NCI-H146 treated with DMSO at 0.1 percent for 48 hours (cell line): ENCODE results near the gene GALNT11.

Experiments used
- DNase-seq: peaks from one replicate; lab custom pipeline; 2025; ENCODE audit not compliant: unreplicated experiment; lab: John Stamatoyannopoulos, UW

GALNT11 gene

DNA sequence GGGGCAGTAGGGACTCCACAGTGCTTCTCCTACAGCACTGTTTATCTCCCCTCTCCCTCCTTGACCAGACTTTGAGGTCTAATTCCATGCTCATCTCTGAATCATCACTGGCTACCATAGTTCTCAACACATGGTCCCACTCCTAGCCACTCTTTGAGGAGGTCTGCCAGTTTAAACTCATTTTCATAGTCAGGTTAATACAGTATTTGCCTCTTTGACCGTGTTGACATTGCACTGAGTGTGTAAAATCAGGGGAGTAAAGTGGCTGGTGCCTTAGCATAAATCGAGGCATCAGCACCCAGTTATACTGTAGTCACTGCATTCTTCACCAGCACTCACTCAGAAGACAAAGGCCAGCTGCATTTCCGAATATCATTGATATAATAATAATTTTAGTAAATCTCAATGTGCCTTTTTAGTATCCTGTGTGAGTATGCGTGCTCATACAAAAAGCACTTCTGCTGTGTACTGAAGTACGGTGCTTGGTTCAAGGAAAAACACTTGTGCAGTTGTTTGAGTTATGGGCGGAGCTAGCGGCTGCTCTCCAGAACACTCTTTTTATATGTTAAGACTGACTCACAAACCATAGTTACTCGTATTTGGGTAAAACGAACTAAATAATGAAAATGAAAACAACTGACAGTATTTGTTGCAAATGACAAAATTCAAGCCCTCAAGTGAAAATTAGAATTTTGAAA, 89.7 kb downstream of the GALNT11 start:
- no peak for DNase-seq

DNA sequence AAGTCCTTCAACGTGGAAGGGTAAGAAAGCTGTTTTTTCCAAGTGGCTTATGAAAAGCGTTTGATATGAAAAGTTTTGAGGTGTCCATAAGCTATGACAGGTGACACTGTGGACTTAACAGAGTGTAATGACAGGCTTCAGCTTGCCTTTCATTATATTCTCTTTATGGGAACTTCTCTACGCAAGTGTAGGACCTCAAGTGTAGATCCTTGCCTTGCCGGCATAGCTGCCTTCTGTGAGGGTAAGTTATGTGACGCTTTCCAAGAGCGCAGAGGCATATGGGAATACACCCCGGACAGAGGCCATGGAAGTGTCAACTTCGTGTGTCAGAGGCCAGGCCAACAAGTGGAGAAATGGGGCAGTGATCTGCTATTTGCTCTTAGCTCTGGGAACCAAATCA, 91.9 kb downstream of the GALNT11 start:
- DNase-seq = no peak

DNA sequence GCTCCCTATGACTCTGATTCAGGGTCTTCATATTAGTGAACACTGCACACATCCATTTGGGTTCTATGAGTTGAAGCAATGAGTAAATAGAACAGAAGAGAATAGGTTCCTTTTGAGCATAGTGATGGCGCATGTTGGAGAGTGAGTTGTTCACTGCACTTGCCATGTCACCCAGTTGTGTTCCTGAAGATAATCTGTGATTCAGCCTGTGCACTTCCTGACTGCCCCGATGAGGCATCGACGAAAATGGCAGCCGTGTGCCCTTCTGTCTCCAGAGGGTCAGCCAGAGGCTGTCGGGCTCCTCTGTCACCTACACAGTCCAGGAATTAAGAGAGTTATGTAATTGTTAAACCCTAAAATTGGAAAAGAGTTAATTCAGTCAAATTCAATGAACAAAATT, 94.7 kb downstream of the GALNT11 start:
- no peak for DNase-seq

DNA sequence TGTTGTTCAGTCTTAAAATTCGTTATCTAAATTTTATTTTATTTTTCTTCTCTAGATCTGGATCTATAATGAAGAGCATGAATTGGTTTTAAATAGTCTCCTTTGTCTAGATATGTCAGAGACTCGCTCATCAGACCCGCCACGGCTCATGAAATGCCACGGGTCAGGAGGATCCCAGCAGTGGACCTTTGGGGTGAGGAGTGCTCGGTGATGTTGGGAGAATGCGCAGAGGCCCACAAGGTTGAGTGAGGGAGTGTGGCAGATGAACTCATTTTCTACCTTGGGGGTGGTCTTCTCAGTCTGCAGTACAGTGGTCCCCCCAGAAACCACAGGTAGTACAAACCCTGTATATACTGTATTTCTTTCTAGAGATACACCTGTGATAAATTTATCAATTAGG, 95.3 kb downstream of the GALNT11 start:
- DNase-seq = no peak

DNA sequence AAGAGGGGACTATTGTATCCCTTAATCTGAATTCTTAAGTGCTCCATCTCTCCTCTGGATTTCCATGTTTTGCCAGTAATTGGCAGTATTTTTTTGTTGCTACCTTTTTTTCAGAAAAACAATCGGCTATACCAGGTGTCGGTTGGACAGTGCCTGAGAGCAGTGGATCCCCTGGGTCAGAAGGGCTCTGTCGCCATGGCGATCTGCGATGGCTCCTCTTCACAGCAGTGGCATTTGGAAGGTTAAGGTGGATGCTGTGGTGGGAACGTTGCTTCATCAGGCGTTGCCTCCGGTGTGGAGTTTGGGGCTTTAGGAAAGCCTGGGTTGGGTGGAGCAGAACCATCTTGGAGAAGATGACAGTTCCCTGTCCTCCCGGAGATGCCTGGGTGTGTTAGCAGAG, 96.0 kb downstream of the GALNT11 start:
- DNase-seq = no peak

DNA sequence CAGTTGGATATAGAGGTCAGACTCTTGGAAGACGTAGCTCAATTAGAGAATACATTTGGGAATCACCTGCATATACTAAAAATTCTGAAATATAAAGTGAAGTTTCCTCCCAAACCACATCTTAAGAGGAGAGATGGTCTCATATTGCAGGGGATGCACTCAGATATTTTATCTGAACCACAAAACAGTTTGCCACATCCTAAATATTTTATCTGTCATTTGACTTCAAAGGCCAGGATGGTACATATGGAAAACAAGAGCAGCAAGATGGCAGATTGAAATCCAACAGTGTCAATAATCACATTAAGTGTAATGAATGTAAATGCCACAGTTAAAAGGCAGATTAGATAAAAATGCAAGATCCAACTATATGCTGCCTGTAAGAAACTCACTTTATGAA, 97.1 kb downstream of the GALNT11 start:
- DNase-seq = no peak

DNA sequence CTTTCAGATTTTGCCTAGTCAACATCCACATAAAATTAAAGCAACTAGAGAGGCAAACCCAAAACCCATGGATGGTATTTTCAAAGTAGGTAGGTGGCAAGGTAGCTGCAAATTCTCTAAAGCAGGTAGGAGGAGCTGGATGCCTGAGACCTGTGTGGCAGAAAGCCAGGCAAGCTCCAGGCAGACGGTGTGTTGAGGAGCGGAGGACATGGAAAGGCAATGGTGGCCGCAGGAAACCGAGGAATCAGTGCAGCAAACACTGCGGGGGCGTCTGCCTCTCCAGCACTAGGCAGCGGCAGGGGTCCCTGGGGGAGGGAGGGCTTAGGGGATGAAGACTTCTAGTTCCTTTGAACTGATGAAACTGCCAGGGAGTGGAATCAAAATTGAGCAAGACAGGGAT, 101.3 kb downstream of the GALNT11 start:
- DNase-seq = no peak

DNA sequence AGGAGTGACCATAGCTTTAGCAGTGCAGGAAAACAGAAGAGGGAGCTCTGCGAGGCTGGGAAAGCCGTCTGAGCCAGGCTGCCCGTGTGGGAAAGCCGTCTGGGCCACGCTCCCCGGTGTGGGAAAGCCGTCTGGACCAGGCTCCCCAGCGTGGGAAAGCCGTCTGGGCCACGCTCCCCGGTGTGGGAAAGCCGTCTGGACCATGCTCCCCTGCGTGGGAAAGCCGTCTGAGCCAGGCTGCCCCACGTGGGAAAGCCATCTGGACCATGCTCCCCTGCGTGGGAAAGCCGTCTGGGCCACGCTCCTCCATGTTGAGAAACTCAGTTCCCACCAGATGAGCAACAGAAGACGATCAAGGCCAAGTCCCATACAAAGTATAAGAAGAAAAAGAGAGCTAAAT, 101.8 kb downstream of the GALNT11 start:
- DNase-seq = no peak

DNA sequence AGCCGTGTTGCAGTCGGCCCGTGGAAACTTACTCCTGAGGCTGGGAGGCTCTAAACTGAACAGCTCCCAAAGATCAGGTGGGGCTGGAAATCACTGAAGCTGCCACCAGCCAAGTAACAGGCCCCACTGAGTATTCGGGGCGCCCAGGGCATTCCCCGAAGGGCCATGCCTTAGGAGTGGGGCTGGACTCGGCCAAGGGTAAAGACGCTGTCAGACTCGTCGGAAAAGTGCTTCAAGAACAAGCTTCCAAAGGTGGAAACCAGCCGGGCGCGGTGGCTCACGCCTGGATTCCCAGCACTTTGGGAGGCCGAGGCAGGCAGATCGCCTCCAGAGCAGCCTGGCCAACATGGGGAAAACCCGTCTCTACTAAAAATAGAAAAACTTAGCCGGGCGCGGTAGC, 102.8 kb downstream of the GALNT11 start:
- no peak for DNase-seq

DNA sequence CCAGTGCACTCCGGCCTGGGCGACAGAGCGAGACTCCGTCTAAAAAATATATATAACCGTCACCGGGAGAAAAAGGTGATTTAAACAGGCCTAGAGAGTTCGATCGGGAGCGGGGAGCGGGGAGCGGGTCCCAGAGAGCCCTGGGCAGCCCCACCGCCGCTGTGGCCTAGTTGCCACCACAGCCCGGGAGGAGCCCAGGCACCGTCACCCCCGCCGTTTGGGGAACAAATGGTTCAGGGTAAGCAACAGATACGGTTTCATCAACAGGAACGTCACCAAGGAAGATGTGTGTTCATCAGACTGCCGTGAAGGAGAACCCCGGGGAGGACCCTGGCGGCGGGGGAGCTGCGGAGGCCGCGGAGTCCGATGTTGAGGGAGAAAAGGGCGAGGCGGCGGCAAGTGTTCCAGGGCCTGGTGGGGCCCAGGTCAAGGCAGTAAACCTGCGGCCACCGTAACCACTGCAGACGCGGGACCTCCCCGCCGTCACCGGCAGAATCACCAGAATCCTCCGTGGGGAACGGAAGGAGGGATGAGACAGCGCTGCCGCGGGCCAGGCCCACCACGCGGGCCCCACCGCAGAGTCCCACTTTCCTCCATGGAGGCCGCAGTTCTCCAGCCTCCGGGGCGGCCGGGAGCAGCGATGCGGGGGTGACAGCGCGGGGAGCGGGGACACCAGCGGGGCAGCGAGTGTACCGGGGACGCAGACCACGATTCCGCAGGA, 103.4 kb downstream of the GALNT11 start:
- DNase-seq = no peak

DNA sequence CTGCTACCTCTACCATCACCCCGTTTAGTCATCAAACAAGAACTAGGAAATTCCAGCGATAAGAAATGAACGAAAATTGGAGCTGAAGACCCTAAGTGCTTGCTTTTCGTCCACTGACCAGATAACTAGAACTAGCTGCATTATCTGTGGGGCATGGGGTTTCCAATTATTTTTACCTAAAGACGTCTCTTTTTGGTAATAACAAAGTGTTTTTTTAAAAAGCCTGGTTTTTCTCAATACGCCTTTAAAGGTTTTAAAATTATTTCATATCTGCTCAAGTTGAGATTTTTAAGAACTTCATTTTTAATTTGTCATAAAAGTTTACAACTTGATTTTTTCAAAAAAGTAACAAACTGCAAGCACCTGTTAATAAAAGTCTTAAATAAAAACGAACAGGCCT, 104.2 kb downstream of the GALNT11 start:
- DNase-seq = no peak

DNA sequence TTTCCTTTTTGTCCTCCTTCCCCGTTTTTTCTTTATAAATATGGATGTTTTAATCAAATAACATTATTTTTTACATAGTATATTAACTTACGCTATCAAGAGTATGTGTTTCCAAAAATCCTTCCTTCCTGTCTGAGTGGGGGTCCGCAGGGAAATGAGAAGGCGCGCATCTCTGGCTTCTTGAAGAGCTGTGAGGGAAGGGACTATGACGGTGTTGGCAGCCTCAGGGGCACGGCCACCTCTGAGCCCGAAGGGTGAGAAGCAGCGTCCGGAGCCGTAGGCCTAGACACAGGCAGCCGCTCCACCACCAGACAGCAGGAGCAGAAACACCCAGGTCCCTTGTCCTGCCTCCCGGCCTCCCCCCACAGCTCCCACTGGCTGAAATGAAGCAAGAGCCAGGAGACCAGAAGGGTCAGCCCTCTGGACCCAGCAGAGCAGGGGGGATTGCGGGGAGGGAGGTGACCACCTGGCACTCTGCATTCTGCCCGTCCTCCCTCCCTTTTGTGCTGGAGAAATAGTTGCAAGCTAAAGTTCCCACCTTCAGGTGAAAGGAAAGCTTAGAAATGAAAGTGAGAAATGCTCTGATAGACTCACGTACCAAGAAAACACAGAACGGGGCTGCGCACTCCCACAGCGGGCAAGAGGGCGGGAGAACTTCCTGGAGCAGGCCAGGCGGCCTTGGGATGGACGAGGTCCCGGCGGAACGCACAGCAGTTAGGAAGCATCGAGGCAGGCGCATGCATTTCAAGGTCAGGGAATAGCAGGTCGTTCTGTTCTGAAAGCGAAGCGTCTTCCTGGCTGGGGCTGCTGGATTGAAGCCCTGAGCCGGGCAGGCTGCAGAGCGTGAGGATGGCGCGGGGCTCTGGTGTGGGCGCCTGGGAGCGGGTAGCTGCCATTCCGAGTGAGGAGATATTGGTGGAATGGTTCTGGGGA, 105.5 kb downstream of the GALNT11 start:
- DNase-seq = no peak

DNA sequence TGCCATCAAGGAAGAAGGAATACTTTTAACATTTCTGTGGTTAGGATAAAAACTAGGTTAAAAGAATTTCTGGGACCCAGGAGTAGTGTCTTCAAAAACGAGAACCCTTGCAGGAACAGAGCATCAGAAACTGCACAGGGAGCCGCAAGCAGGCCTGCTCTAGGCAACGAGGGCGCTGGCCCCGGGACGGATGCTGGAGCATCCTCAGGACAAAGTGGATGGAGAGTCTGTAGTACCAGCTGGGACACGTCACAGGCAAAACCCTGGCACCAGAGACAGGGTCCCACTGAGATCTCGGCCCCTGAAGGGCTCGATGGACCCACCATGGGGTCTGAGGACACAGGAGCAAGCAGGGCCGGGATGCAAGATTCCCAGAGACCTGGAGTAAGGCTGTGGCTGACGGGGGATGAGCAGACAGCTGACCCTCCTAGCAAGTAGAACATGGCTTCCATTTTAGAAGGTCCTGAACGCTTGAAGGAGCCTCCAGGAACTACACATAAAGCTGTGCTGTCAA, 106.6 kb downstream of the GALNT11 start:
- DNase-seq = no peak

DNA sequence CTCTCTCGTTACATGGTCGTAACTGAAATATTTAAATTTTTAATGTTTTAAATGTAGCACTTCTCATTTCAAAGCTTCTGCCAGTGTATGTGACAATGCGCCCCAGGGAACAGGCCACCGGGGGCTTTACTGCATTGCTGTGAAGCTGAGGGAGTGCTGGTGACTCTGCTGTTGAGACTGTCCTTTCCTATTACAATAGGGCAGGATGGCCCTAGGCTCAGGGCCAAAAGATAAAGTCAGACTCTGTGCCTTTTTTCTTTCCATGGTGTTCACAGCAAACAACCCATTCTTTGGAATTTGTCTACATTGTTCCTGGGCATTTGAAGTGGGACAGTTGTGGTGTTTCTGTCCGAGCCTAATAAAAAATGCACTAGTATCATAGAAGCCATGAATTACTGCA, 107.3 kb downstream of the GALNT11 start:
- DNase-seq = no peak

DNA sequence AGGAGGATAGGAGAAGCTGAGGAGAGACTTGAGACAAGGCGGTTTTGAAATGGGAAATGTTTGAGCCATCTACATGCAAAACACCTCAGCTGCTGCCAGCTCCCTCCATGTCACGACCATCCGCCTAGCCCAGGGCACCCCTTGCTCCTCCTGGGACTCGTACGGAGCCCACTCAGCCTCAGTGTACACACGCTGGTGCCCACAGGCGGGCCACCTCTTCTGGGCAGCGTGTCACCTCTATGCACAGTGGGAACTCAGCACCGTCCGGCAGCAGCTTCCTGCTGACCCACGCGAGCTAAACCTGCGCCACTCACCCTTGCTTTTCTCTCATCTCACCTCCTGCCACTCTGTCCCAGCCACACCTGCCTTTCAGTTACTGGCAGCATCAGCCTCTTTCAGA, 108.3 kb downstream of the GALNT11 start:
- DNase-seq = no peak

DNA sequence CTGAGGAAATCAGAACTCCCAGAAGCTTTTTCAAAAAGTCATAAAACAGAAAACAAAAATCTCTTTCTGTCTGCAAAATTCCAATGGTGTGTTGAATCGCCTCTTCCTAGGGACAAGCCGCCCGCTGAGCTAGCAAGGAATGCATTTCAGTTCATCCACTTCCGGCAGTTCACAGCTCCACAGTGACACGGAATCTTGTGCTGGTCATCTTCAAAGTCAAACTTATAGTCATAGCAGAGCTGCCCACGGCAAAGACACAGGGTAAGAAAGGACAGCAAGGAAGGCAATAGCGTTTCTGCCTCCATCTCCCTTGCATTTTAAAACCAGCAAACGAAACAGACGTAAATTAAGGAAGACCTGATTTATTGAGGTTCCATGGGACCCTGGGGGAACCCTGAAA, 111.2 kb downstream of the GALNT11 start:
- no peak for DNase-seq

DNA sequence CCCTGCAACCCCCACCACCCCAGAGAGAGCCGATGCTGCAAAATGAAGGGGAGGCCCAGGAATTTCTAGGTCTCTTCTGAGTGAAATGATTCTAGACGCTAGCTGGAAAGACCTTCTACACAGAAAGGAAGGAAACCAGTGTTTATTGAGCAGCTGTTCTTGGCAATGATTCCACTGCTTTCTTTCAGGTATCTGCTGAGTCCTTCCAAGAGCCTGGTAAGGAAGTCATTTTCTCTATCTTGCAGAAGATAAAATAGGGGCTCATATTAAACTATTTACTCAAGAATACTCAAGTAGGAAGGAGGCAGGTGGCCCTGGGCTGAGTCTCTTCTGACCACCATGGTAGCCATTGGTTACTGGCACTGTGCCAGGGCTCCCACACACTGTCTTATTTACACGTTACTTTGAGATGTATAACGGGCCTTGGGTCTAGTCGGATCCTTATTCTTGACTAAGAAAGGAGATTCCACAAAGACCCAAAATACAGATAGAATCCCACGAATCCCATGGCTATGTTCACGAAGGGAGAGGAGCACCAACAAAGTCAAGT, 112.1 kb downstream of the GALNT11 start:
- no peak for DNase-seq

DNA sequence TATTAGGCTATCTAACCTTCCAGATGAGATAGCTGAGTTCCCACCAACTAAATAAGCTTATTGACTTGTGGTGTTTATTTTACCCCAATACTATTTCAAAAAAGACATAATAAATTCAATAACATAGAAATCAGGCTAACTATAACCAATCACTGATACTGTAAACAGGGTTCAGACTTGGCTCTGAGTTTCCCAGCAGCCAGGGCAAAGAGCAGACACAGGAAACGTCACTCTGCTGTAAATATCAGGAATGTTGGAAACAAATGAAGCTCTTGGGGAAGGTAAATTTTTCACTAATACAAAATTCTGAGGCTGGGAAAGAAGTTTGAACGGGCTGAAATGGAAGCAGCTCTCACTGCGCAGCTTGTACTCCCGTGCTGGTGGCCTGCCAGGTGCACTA, 114.6 kb downstream of the GALNT11 start:
- no peak for DNase-seq

DNA sequence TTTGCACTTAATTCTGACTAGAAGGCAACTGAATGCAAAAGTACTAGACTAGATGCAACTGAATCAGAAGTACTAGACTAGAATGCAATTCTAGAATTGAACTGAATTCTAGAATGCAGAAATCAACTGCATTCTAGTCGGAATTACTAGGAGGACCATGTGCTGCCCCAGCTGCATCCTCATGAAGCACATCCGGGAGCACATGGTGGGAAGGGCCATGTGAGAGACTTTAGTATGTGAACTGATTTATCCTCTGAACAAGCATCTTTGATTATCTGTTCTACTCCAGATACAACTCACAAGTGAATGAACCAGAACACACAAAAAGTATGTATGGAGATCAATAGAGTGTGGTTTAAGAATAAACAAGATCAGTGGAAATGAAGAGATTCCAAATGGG, 115.1 kb downstream of the GALNT11 start:
- DNase-seq = no peak

DNA sequence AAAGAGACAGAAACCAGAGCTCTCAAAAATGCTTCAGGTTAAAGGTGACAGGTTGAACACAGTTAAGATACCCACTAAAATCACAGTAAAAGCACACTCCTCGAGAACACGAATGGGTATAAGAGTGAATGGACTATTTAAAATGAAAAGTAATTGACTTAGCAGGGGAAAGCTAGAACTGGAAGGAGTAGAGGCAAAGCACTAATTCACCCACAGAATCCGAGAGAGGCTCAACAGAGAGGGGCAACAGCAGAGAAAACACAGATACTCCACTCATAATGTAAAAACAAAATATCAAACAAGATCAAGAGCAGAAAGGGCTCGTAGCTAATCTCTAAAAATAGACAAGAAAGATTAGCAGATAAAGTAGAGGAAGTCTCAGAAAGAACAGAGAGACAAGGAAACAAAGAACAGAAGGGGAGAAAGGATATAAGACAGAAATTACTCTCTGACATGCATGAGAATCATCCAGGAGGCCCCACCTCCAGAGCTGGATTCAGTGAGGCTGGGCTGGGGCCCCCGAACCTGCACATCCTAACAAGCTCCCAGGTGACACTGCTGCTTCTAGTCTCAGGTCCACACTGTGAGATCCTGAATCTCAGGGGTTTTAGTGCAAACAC, 117.6 kb downstream of the GALNT11 start:
- no peak for DNase-seq
